Measurements from ENCODE around the gene TENT4B.

Gene TENT4B

DNA sequence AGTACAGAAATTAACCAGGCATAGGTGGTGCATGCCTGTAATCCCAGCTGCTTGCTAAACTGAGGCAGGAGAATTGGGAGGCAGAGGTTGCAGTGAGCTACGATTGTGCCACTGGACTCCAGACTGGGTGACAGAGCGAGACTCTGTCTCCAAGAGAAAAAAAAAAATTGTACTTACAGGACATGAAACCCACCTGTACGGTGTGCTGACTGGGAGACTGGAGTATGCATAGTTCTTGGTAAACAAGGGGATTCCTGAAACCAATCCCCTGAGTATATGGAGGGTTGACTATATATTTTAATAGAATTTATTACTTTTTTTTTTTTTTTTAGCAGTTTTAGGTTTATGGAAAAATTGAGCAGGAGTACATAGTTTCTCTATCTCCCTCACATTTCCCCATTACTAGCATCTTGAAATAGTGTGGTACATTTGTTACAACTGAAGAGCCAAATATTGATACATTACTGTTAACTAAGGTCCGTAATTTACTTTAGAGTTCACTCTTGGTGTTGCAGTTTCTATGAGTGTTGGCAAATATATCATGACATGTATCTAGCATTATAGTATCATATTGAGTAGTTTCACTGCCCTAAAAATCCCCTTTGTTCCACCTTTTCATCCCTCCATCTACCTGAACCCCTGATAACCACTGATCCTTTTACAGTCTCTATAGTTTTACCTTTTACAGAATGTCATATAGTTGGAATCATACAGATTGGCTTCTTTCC is 19.3 kb downstream of the TENT4B start:
- H3K27me3 ChIP-seq (ENCODE audit: insufficient read depth, low read length): no peaks in the 10 kb centered on the region
- no peak overlapping the region for H3K27ac ChIP-seq (ENCODE audit: low read depth, low read length)
- H2AFZ ChIP-seq (ENCODE audit: low read length, unreplicated experiment): no peak overlapping the region
- H3K36me3 ChIP-seq (ENCODE audit: insufficient read depth, low read length): peaks cover 4% of the 10 kb centered on the region; the same call in 1 of the 2 replicates
- H3K79me2 ChIP-seq (ENCODE audit: control insufficient read depth, insufficient read depth, low read length, unreplicated experiment): peaks cover 65% of the 10 kb centered on the region
- H3K4me1 ChIP-seq (ENCODE audit: control insufficient read depth, insufficient read depth, low read length, unreplicated experiment): peaks cover 4% of the 10 kb centered on the region
- no peak overlapping the region for H3K4me3 ChIP-seq (ENCODE audit: low read depth, low read length)

DNA sequence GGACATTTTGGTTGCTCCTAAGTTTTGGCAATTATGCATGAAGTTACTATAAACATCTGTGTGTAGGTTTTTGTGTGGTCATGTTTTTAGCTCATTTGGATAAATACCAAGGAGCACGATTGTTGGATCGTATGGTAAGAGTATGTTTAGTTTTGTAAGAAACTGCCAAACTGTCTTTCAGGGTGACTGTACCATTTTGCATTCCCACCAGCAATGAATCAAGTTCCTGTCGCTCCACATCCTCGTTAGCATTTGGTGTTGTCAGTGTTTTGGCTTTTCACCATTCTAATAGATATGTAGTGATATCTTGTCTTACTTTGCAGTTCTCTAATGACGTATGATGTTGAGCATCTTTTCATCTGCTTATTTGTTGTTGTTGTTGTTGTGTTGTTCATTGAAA is 20.2 kb downstream of the TENT4B start:
- Histone ChIP-seq H3K4me1 (ENCODE audit: control insufficient read depth, insufficient read depth, low read length, unreplicated experiment) (no peaks in the 10 kb centered on the region), H3K27me3 (ENCODE audit: insufficient read depth, low read length) (no peaks in the 10 kb centered on the region), H2AFZ (ENCODE audit: low read length, unreplicated experiment) (no peak overlapping the region), H3K79me2 (ENCODE audit: control insufficient read depth, insufficient read depth, low read length, unreplicated experiment) (peaks cover 60% of the 10 kb centered on the region), H3K4me3 (ENCODE audit: low read depth, low read length) (no peak overlapping the region), H3K36me3 (ENCODE audit: insufficient read depth, low read length) (peaks cover 7% of the 10 kb centered on the region; the same call in 1 of the 2 replicates), H3K27ac (ENCODE audit: low read depth, low read length) (no peak overlapping the region)

DNA sequence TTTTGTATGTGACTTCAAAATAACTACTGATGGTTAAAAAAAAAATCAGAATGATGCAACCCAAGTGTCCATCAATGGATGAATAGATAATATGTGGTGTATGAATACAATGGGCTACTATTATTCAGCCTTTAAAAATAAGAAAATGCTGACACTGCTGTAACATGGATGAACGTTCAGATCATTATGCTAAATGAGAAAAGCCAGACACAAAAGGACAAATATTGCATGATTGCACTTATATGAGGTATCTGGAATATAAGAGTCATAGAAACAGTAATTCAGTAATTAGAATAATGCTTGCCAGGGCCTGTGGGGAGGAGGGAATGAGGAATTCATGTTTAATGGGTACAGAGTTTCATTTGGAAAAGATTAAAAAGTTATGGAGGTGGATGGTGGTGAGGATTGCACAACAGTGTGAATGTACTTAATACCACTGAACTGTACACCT is 25.4 kb downstream of the TENT4B start:
- Histone ChIP-seq H3K4me1 (ENCODE audit: control insufficient read depth, insufficient read depth, low read length, unreplicated experiment) (peaks cover 10% of the 10 kb centered on the region), H3K79me2 (ENCODE audit: control insufficient read depth, insufficient read depth, low read length, unreplicated experiment) (peaks cover 31% of the 10 kb centered on the region), H3K27me3 (ENCODE audit: insufficient read depth, low read length) (no peaks in the 10 kb centered on the region), H2AFZ (ENCODE audit: low read length, unreplicated experiment) (no peak overlapping the region), H3K27ac (ENCODE audit: low read depth, low read length) (no peak overlapping the region), H3K4me3 (ENCODE audit: low read depth, low read length) (no peak overlapping the region), H3K36me3 (ENCODE audit: insufficient read depth, low read length) (peaks cover 7% of the 10 kb centered on the region; the same call in 1 of the 2 replicates)

- H3K4me1 ChIP-seq (ENCODE audit: control insufficient read depth, insufficient read depth, low read length, unreplicated experiment): peaks cover 31% of the 10 kb centered on the region
These were observed 29.3 kb downstream of the TENT4B start for GRCh38 chr16:50182441-50182840.

GRCh38 chr16:50183316-50183715 is 30.2 kb downstream of the TENT4B start:
- Histone ChIP-seq H2AFZ (ENCODE audit: low read length, unreplicated experiment) (no peak overlapping the region), H3K27me3 (ENCODE audit: insufficient read depth, low read length) (no peaks in the 10 kb centered on the region), H3K36me3 (ENCODE audit: insufficient read depth, low read length) (no peaks in the 10 kb centered on the region), H3K27ac (ENCODE audit: low read depth, low read length) (peak overlapping the region; percentile 64), H3K79me2 (ENCODE audit: control insufficient read depth, insufficient read depth, low read length, unreplicated experiment) (peaks cover 40% of the 10 kb centered on the region), H3K4me3 (ENCODE audit: low read depth, low read length) (no peak overlapping the region), H3K4me1 (ENCODE audit: control insufficient read depth, insufficient read depth, low read length, unreplicated experiment) (peaks cover 31% of the 10 kb centered on the region)

More at GRCh38 chr16:50182441-50182840, 29.3 kb downstream of the TENT4B start:
- H3K36me3 ChIP-seq (ENCODE audit: insufficient read depth, low read length): peaks cover 3% of the 10 kb centered on the region; the same call in 1 of the 2 replicates
- H3K27ac ChIP-seq (ENCODE audit: low read depth, low read length): no peak overlapping the region
- H3K79me2 ChIP-seq (ENCODE audit: control insufficient read depth, insufficient read depth, low read length, unreplicated experiment): peaks cover 40% of the 10 kb centered on the region
- no peak overlapping the region for H3K4me3 ChIP-seq (ENCODE audit: low read depth, low read length)
- no peaks in the 10 kb centered on the region for H3K27me3 ChIP-seq (ENCODE audit: insufficient read depth, low read length)
- H2AFZ ChIP-seq (ENCODE audit: low read length, unreplicated experiment): no peak overlapping the region

- Histone ChIP-seq H3K27ac (ENCODE audit: low read depth, low read length) (peak overlapping the region; percentile 30; the same call in 1 of the 2 replicates), H3K4me3 (ENCODE audit: low read depth, low read length) (no peak overlapping the region), H3K79me2 (ENCODE audit: control insufficient read depth, insufficient read depth, low read length, unreplicated experiment) (peaks cover 39% of the 10 kb centered on the region), H3K4me1 (ENCODE audit: control insufficient read depth, insufficient read depth, low read length, unreplicated experiment) (peaks cover 31% of the 10 kb centered on the region), H2AFZ (ENCODE audit: low read length, unreplicated experiment) (no peak overlapping the region), H3K27me3 (ENCODE audit: insufficient read depth, low read length) (no peaks in the 10 kb centered on the region), H3K36me3 (ENCODE audit: insufficient read depth, low read length) (no peaks in the 10 kb centered on the region)
These were observed 31.9 kb downstream of the TENT4B start for GRCh38 chr16:50185005-50185505.

- Histone ChIP-seq H2AFZ (ENCODE audit: low read length, unreplicated experiment) (no peak overlapping the region), H3K27ac (ENCODE audit: low read depth, low read length) (no peak overlapping the region), H3K4me3 (ENCODE audit: low read depth, low read length) (no peak overlapping the region), H3K36me3 (ENCODE audit: insufficient read depth, low read length) (no peaks in the 10 kb centered on the region), H3K4me1 (ENCODE audit: control insufficient read depth, insufficient read depth, low read length, unreplicated experiment) (peaks cover 21% of the 10 kb centered on the region), H3K27me3 (ENCODE audit: insufficient read depth, low read length) (no peaks in the 10 kb centered on the region), H3K79me2 (ENCODE audit: control insufficient read depth, insufficient read depth, low read length, unreplicated experiment) (peaks cover 50% of the 10 kb centered on the region)
These were observed 35.6 kb downstream of the TENT4B start for GRCh38 chr16:50188619-50189136.

GRCh38 chr16:50190292-50190691 is 37.2 kb downstream of the TENT4B start:
- H3K27me3 ChIP-seq (ENCODE audit: insufficient read depth, low read length): no peaks in the 10 kb centered on the region
- peaks cover 39% of the 10 kb centered on the region for H3K79me2 ChIP-seq (ENCODE audit: control insufficient read depth, insufficient read depth, low read length, unreplicated experiment)
- no peak overlapping the region for H2AFZ ChIP-seq (ENCODE audit: low read length, unreplicated experiment)
- no peak overlapping the region for H3K27ac ChIP-seq (ENCODE audit: low read depth, low read length)
- H3K4me3 ChIP-seq (ENCODE audit: low read depth, low read length): no peak overlapping the region
- H3K4me1 ChIP-seq (ENCODE audit: control insufficient read depth, insufficient read depth, low read length, unreplicated experiment): peaks cover 16% of the 10 kb centered on the region
- H3K36me3 ChIP-seq (ENCODE audit: insufficient read depth, low read length): no peaks in the 10 kb centered on the region

DNA sequence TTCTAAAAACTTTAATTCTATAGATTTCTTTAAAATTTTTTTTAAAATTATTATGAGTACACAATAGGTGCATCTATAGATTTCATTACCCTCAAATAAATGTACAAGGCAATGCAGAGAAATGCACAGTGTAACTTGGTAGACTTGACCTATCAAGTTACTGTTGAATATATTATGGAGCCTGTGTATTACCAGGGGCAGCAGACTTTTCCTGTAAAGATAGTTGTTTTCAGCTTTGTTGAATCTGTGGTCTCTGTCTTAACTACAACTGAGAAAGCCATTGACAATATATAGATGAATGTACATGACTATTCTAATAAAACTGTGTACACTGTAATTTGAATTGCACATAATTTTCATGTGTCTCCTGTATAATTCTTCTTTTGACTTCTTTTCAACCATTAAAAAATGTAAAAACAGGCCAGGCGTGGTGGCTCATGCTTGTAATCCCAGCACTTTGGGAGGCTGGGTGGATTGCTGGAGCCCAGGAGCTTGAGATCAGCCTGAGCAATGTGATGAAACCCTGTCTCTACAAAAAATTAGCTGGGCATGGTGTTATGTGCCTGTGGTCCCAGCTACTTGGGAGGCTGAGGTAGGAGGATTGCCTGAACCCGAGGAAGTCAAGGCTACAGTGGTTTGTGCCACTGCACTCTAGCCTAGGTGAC is 39.4 kb downstream of the TENT4B start:
- no peak overlapping the region for H3K27ac ChIP-seq (ENCODE audit: low read depth, low read length)
- peaks cover 45% of the 10 kb centered on the region for H3K79me2 ChIP-seq (ENCODE audit: control insufficient read depth, insufficient read depth, low read length, unreplicated experiment)
- peaks cover 31% of the 10 kb centered on the region for H3K4me1 ChIP-seq (ENCODE audit: control insufficient read depth, insufficient read depth, low read length, unreplicated experiment)

GRCh38 chr16:50193594-50193993 is 40.5 kb downstream of the TENT4B start:
- no peak overlapping the region for H3K4me3 ChIP-seq (ENCODE audit: low read depth, low read length)
- peaks cover 31% of the 10 kb centered on the region for H3K4me1 ChIP-seq (ENCODE audit: control insufficient read depth, insufficient read depth, low read length, unreplicated experiment)
- H3K27ac ChIP-seq (ENCODE audit: low read depth, low read length): no peak overlapping the region
- H3K79me2 ChIP-seq (ENCODE audit: control insufficient read depth, insufficient read depth, low read length, unreplicated experiment): peaks cover 43% of the 10 kb centered on the region
- H2AFZ ChIP-seq (ENCODE audit: low read length, unreplicated experiment): no peak overlapping the region
- H3K36me3 ChIP-seq (ENCODE audit: insufficient read depth, low read length): no peaks in the 10 kb centered on the region
- no peaks in the 10 kb centered on the region for H3K27me3 ChIP-seq (ENCODE audit: insufficient read depth, low read length)

More for the DNA sequence above, 39.4 kb downstream of the TENT4B start:
- Histone ChIP-seq H2AFZ (ENCODE audit: low read length, unreplicated experiment) (no peak overlapping the region), H3K4me3 (ENCODE audit: low read depth, low read length) (no peak overlapping the region), H3K36me3 (ENCODE audit: insufficient read depth, low read length) (no peaks in the 10 kb centered on the region), H3K27me3 (ENCODE audit: insufficient read depth, low read length) (no peaks in the 10 kb centered on the region)
